ENCODE data around the gene ESPL1.

Gene ESPL1

DNA sequence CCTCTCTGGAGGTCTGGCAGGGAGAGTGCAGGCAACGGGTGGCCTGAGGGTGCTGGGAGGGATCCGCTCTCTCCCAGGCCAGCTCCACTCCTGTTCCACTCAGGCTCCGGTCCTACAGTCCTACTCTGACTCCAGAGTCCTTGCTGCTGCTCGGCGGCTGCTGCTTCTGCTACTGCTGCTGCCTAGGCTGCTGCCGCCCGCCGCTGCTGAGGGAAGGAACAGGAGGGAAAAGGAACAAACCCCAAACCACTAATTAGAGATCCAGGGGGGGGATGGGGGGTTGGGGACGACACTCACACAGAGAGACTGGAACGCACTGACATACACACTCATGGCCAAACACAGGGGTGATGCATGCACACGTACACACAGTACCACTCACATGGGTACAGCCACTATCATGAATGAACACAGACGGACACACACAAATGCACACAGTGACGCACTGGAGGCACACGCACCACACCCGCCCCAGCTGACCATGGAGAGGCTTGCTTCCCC is 68.1 kb downstream of the ESPL1 start, which contains the start of gene SP7:
SP7 (minus strand) TSS at position 174 of the 501 bp plus-strand sequence. CDS start 708 bp downstream, outside the sequence.
- DNase-seq (ENCODE audit: low read depth in 2 of 2) = no peak

DNA sequence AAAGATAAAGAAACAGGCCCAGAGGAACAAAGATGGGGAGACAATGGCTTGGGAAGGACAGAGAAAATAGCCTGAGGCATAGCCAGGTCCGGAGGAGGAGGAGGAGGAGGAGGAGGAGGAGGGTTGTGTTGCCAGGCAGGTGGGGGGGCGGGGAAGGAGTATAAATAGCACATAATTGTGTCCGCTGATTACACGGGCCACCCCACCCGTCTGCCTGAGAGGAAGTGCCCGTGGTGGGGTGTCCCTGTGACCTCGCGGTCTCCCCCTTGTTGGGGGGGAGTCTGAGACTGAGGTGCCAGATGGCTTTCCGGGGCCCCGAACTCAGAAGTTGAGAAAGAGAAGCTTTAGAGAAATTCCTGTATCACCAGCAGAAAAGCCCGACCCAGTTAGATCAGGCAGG is 69.9 kb downstream of the ESPL1 start:
- DNase-seq (ENCODE audit: low read depth in 2 of 2) = no peak

DNA sequence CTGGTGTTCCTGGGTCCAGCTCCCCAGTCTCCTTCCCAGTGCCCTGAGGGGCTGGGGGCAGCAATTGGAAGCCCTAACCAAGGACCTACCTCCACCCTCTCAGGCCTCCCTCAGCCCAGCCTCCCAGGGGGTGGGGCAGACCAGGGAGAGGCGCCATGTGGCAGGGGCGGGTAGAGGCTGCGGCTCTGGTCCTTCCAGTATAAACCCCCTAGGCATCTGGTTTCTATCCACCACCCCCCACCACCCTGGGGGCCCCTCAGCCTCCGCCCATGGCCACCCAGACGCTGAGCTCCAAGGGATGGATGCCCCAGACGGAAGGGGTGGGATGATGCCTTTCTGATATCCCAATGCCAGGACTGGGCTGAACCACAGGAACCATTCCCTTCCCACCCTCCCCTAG is 70.8 kb downstream of the ESPL1 start:
- no peak for DNase-seq (ENCODE audit: low read depth in 2 of 2)

DNA sequence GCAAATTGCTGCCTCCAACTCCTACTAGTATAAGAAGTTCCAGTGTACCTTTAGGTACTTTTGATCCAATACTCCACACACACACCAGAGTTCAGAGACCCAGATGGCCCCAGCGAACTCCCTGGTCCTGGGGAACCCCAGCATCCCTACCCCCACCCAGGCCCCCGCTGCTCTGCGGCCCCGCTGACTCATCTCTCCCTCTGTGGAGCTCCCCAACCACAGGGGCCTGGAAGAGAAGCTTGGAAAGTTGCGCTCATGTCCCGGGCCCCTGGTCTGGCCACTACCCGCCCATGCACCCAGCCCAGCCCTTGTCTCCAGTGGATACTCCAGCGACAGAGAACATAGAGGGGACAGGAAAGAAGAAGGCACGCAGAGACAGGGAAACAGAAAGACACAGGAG is 72.3 kb downstream of the ESPL1 start:
- DNase-seq (ENCODE audit: low read depth in 2 of 2) = no peak
